Stomach smooth muscle (tissue), 2 donors: Measurements from ENCODE around the gene VCPKMT.

ENCODE experiments used
- H3K27ac ChIP-seq: one replicate; pipeline ENCODE4 v1.7.0; 2013; ENCODE audit warnings: mild to moderate bottlenecking, low read length, inconsistent platforms
- H3K27me3 ChIP-seq, 2 donors: one replicate each; pipeline ENCODE4 v1.7.0; 2013; ENCODE audit warnings: low read length in 2 of 2; ENCODE audit not compliant: insufficient read depth in 2 of 2, control insufficient read depth in 1 of 2
- H3K36me3 ChIP-seq, 2 donors: one replicate each; pipeline ENCODE4 v1.7.0; 2013; ENCODE audit warnings: low read length in 2 of 2; ENCODE audit not compliant: control insufficient read depth in 2 of 2, insufficient read depth in 2 of 2
- H3K4me1 ChIP-seq: one replicate; pipeline ENCODE4 v1.7.0; 2013; ENCODE audit warnings: low read length; ENCODE audit not compliant: control insufficient read depth, insufficient read depth
- H3K4me3 ChIP-seq, 2 donors: one replicate each; pipeline ENCODE4 v1.7.0; 2013; ENCODE audit warnings: low read length in 2 of 2
- H3K9ac ChIP-seq, 2 donors: one replicate each; pipeline ENCODE4 v1.7.0; 2013; ENCODE audit warnings: low read length in 2 of 2, mild to moderate bottlenecking in 1 of 2
- H3K9me3 ChIP-seq, 2 donors: one replicate each; pipeline ENCODE4 v1.7.0; 2013; ENCODE audit warnings: low read length in 2 of 2; ENCODE audit not compliant: control insufficient read depth in 2 of 2
- donor health status: healthy.
- donor health status: Pancreatic carcinoma.

VCPKMT gene

DNA sequence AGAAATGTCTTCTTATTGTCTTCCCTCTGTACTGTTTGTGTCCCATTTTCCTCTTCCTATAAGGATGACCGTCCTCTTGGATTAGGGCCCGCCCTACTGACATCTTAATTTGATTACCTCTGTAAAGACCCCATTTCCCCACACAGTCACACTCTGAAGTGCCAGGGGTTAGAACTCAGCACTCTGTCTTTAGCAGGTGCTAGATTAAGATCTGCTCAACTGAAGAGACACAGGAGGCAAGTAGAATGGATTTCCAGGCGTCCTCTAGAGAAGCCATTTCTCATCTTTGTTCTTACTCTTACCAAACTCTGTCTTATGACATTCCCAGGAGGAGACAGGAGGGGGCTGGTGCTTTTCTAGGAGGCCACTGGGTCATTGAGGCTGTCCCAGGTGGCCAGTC is 50.8 kb downstream of the VCPKMT start:
- H3K27me3 ChIP-seq = no peaks in the 10 kb centered on the region
- no peak overlapping the region for H3K9ac ChIP-seq
- H3K27ac ChIP-seq = no peak overlapping the region
- no peaks in the 10 kb centered on the region for H3K36me3 ChIP-seq
- peaks cover 10% of the 10 kb centered on the region for H3K4me1 ChIP-seq
- H3K4me3 ChIP-seq = no peak overlapping the region
- H3K9me3 ChIP-seq = no peaks in the 10 kb centered on the region

DNA sequence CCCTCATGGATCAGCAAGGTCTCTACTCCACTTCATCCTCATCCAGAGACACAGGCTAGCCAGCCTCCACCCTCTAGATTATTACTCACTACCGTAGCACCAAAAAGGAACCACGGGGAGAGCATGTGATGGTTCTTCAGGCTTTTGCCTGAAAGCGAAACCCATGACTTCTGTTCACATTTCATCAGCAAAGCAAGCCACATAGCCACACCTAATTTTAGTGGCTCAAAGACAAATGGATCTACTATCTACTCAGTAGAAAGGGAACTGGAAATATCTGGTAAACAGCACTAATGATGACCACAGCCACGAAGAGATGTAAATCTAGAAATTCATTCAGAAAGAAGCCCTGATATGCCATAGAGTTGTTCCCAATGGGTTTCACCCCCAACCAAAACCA is 51.4 kb downstream of the VCPKMT start:
- H3K36me3 ChIP-seq = no peaks in the 10 kb centered on the region
- no peak overlapping the region for H3K9ac ChIP-seq
- H3K4me3 ChIP-seq = no peak overlapping the region
- H3K27ac ChIP-seq = no peak overlapping the region
- peaks cover 16% of the 10 kb centered on the region for H3K4me1 ChIP-seq
- H3K27me3 ChIP-seq = no peaks in the 10 kb centered on the region
- H3K9me3 ChIP-seq = no peaks in the 10 kb centered on the region

DNA sequence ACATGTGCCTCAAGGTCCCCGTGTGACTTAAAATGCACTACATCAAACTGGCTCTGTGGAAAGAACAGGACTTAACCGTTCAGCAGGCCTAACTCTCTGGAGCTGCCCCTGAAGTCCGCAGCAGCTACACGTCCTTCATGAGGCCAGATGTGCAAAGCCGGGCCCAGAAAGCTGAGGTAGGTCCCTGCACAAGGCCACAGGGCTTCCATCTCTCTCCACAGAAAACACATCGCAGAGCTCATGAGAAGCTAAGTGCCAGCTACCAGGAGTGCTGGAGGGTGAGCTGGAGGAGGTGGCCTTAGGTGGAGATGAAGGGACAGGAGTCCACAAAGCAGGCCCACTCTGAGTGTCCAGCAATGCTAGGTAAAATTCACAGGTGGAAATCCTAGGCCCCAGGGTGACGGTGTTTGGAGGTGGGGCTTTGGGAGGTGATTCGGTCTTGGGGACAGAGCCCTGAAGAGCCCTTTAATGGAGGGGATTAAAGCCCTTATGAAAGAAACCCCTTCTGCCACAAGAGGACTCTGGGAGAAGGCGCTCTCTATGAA is 52.4 kb downstream of the VCPKMT start:
- no peaks in the 10 kb centered on the region for H3K9me3 ChIP-seq
- no peak overlapping the region for H3K9ac ChIP-seq
- no peaks in the 10 kb centered on the region for H3K27me3 ChIP-seq
- H3K4me1 ChIP-seq = peaks cover 16% of the 10 kb centered on the region
- no peak overlapping the region for H3K27ac ChIP-seq
- no peak overlapping the region for H3K4me3 ChIP-seq
- H3K36me3 ChIP-seq = no peaks in the 10 kb centered on the region

DNA sequence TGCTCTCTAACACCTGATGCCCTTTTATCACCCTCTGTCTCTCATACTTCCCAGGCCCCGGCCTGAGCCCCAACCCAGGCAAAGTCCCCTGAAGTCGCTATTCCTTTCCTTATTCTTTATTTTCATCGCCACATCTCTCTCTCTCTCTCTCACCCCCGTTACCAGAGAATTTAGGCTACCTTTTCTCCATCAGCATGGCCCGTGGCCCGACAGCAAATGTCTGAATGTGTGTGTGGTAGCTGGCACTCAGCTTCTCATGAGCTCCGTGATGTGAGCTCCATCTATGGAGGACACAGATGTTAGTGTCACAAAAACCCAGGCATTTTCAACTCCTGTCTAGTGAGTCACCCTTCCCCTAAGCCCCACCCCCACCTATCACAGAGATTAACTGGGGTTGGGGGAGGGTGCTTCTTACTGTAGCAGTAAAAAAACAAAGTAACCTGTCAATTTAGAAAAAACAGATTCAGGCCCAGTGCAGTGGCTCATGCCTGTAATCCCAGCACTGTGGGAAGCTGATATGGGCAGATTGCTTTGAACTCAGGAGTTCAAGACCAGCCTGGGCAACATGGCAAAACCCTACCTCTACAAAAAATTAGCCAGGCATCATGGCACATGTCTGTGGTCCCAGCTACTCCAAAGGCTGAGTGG is 53.8 kb downstream of the VCPKMT start:
- Histone ChIP-seq H3K9ac (no peak overlapping the region), H3K9me3 (no peaks in the 10 kb centered on the region), H3K4me1 (peaks cover 16% of the 10 kb centered on the region), H3K36me3 (no peaks in the 10 kb centered on the region), H3K27me3 (no peaks in the 10 kb centered on the region), H3K4me3 (no peak overlapping the region), H3K27ac (no peak overlapping the region)

DNA sequence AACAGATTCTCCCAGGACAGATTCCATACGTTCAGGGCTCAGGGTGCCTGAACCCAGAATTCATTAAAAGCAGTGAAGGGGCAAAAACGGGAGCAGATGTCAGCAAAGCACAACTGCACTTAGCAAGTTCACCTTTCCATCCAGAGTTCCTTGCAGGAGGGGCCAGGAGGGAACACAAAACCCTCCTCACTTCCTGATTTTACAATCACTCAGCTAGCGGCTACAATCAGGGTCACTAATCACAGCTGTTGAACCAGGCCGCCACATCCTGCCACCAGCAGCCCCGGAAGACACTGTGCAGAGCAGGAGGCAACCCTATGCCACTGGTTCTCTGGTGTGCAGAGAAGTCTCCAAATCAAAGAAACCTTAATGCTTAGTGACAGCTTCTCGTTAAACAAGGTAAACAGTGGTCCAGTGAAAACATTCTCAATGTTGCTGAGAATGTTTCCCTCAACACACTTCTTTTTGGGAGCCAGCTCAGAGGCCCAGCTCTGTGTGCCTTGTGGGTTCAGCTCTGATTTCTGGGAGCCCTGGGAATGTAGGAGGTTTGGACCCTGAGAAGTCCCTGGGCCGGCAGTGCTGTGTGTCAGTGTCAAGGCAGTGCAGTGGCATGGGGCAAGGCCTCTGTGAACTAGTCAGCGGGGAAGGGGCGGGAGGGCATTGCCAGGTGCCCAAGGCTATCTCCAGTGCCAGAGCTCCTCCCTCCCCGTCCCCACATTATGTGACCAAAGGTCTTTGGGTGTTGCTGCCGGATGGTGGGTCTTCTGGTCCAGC is 54.5 kb downstream of the VCPKMT start:
- no peak overlapping the region for H3K4me3 ChIP-seq
- peaks cover 16% of the 10 kb centered on the region for H3K4me1 ChIP-seq
- H3K9me3 ChIP-seq = no peaks in the 10 kb centered on the region
- no peaks in the 10 kb centered on the region for H3K27me3 ChIP-seq
- H3K9ac ChIP-seq = no peak overlapping the region
- H3K27ac ChIP-seq = peak overlapping the region; percentile 46
- H3K36me3 ChIP-seq = no peaks in the 10 kb centered on the region

DNA sequence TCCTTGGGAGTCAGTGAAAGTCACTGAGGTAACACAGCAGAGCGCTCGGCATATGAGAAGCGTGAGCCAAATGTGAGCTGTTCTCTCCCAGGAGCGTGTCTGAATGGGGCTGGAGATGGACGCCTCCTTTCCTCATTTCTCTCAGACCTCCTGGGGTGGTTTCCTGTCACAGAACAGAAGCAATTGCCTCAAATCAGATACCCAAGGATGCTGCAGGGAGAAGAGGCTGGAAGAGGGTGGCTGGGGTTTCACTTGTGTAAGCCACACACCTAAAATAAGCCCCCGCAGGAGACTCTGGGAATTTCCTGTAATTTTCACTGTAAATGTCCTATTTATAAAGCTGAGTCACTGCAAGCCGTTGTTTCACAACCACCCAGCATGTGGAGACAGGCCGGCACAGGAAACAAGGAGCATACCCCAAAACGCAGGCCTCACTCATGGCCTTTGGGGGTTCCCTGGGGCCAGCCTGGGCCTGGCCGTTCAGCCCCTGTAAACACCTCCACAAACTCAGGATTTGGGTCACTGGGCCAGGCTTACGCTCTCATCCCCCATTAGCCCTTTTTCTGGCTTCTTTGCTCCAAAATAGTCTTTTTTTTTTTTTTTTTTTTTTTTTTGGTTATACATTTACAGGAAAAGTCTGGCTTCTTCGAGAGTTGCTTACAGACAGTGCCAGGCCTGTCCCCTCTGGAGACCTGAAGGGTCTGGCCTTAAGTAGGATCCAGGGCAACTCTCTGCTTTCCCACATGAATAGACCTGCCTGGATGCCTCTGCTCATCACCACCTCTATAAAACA is 55.3 kb downstream of the VCPKMT start:
- peak overlapping the region; percentile 46 to 55 for H3K4me3 ChIP-seq

DNA sequence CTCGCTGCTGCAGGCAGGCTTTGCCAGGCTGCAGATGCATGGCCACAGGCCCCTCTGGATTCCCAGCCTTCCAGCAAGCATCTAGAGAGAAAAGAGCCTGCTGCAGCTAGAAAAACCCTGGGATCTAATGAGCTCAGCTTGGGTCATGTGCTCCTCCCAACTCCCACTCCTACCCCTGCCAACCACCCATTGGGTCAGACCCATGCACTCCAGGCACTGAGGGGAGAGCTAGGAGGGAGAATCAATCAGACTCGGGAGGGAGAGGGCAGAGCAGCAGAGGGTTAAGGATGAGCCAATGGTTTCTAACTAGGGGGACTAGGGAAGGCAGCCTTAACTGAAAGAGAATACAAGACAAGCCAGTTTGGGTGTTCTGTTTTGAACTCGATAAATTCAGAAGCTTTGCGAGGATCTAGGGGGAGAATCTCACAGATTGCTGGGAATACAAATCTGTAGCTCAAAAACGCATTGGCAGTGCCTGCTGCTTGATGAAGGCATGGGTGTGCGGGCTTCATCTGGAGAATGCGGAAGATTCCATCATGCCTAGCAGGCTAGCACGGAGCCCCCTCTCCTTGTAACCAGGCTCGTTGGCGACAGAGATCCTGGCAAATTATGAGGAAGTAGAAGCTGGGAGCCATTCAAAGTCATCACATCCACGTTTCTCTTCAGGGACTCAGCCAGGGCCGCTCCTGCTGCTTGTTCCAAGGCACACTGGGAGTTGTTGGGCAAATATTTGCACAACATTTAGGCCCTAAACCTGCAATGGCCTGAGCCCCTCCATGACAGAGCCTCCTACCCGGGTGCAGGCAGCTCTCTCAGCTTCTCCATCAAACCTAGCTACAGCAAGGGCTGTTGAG is 56.4 kb downstream of the VCPKMT start:
- H3K27me3 ChIP-seq = no peaks in the 10 kb centered on the region
- peaks cover 16% of the 10 kb centered on the region for H3K4me1 ChIP-seq
- H3K9me3 ChIP-seq = no peaks in the 10 kb centered on the region
- peak overlapping the region; percentile 46 for H3K27ac ChIP-seq
- no peak overlapping the region for H3K4me3 ChIP-seq
- no peaks in the 10 kb centered on the region for H3K36me3 ChIP-seq
- peak overlapping the region in 1 of 2 donors; percentile 9 for H3K9ac ChIP-seq

More for the DNA sequence above, 55.3 kb downstream of the VCPKMT start:
- Histone ChIP-seq H3K9ac (peak overlapping the region in 1 of 2 donors; percentile 9), H3K4me1 (peaks cover 16% of the 10 kb centered on the region), H3K27ac (peak overlapping the region; percentile 46), H3K27me3 (no peaks in the 10 kb centered on the region), H3K36me3 (no peaks in the 10 kb centered on the region), H3K9me3 (no peaks in the 10 kb centered on the region)
